ENCODE data around the gene IER3IP1. TPM values are rescaled to one million over a fixed set of nuclear protein-coding genes. Genes with fewer than 3 reads are reported as not detected.
"Not testable (repeated sequence)": the region's sequence is repeated elsewhere in the genome, so short reads cannot be mapped to it uniquely, and the experiment has no call there.

Gene IER3IP1
- total and polyA plus RNA-seq, 2 of the 13 experiments (the other 11 are each of a cell fraction or from before 2014, with no cell fraction given), result 18.7 to 26.1 TPM

DNA sequence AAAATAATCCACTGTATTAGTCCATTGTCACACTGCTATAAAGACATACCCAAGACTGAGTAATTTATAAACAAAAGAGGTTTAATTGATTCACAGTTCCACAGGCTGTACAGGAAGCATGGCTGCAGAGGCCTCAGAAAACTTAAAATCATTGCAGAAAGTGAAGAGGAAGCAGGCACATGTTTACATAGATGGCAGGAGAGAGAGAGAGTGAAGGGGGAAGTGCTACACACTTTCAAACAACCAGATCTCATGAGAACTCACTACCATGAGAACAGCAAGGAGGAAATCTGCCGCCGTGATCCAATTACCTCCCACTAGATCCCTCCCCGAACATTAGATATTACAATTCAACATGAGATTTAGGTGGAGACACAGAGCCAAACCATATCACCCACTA lies 19.8 kb upstream of the IER3IP1 start:
- H3K79me2 ChIP-seq (ENCODE audit: insufficient read depth, low read length); in situ Hi-C loops (cut with HindIII; ENCODE audit: extremely low pct_ligation_motif_present, low pct_unique_long_range_greater_than_20kb); H3K9ac ChIP-seq (ENCODE audit: insufficient read depth, low read depth, low read length); H3K4me2 ChIP-seq (ENCODE audit: low read depth, low read length); BruUV-seq (replicated peaks); intact Hi-C loops (cut with micrococcal nuclease; ENCODE audit: unreplicated experiment); H3K36me3 ChIP-seq (replicated peaks in 1 of 2; ENCODE audit: control insufficient read depth in 1 of 2, insufficient read depth in 2 of 2, low read length in 2 of 2); H4K20me1 ChIP-seq (ENCODE audit: insufficient read depth, low read length); H3K9me3 ChIP-seq (ENCODE audit: low read length); FAIRE-seq; DNase-seq (ENCODE audit: low spot score); CTCF ChIA-PET (ENCODE audit: low intra/inter-chr PET ratio, low total read pairs); H3K4me1 ChIP-seq (ENCODE audit: insufficient read depth, low read length); H3K27ac ChIP-seq (ENCODE audit: extremely low read length, insufficient read depth, low read length); H3K4me3 ChIP-seq (replicated peaks in 1 of 3; ENCODE audit: insufficient read depth in 1 of 3, low read depth in 2 of 3, low read length in 3 of 3); POLR2A ChIA-PET; H3K27me3 ChIP-seq (ENCODE audit: control insufficient read depth in 1 of 2, insufficient read depth in 2 of 2, low read length in 2 of 2); ATAC-seq; H2AFZ ChIP-seq (ENCODE audit: low read length): not testable (repeated sequence)
- 78% methylated on average over 3 of the region's 3 CpGs for WGBS (ENCODE audit: low lambda C conversion rate)

DNA sequence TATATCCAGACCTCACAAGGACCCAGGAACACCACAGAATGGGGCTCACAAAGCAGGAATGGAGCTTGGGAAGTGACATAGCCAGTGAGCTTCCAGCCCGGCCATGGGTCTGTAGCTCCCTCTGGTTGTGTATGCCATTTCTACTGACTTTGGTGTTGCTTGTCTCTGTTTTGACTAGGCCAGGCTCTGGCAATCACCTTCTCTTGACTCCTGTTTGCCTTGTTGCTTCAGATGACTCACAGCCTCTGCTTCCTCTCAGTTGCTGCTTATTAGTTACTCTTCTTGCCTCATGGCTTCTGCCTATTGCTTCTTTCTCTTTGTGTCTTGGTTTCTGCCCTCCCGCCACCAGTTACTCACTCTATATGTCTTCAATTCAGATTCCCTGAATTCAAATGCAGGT lies 15.8 kb upstream of the IER3IP1 start:
- Histone ChIP-seq H3K4me2 (ENCODE audit: low read depth, low read length) (no peak overlapping the region), H2AFZ (ENCODE audit: low read length) (no peak overlapping the region), H3K27me3 (ENCODE audit: control insufficient read depth in 1 of 2, insufficient read depth in 2 of 2, low read length in 2 of 2) (peaks cover 0 to 10% of the 10 kb centered on the region in 2 experiments; a peak in 1 of 5 replicates), H3K9ac (ENCODE audit: insufficient read depth, low read depth, low read length) (no peak overlapping the region), H3K4me3 (replicated peaks in 1 of 3; ENCODE audit: insufficient read depth in 1 of 3, low read depth in 2 of 3, low read length in 3 of 3) (no peak overlapping the region), H3K9me3 (ENCODE audit: low read length) (no peaks in the 10 kb centered on the region), H3K36me3 (replicated peaks in 1 of 2; ENCODE audit: control insufficient read depth in 1 of 2, insufficient read depth in 2 of 2, low read length in 2 of 2) (no peaks in the 10 kb centered on the region), H3K79me2 (ENCODE audit: insufficient read depth, low read length) (no peaks in the 10 kb centered on the region), H4K20me1 (ENCODE audit: insufficient read depth, low read length) (no peaks in the 10 kb centered on the region), H3K27ac (ENCODE audit: extremely low read length, insufficient read depth, low read length) (no peak overlapping the region), H3K4me1 (ENCODE audit: insufficient read depth, low read length) (no peaks in the 10 kb centered on the region)
- FAIRE-seq (no peak), ATAC-seq (peak; percentile 81), DNase-seq (ENCODE audit: low spot score) (peak; percentile 32)
- WGBS (ENCODE audit: low lambda C conversion rate), result 47% methylated on average over 2 of the region's 2 CpGs
- intact Hi-C loops (cut with micrococcal nuclease; ENCODE audit: unreplicated experiment) (no loop called here), in situ Hi-C loops (cut with HindIII; ENCODE audit: extremely low pct_ligation_motif_present, low pct_unique_long_range_greater_than_20kb) (no loop called here)
- peak; percentile 27; the same call in 1 of the 2 replicates for TF ChIP-seq STAG1 (CRISPR knock-in tag; IDR thresholded peaks at IDR 0.05)
- peak; percentile 69 for TF ChIP-seq FOSL2 (CRISPR knock-in tag; IDR thresholded peaks at IDR 0.05)
- no peak for TF ChIP-seq ZNF652 (CRISPR knock-in tag; IDR thresholded peaks at IDR 0.05; ENCODE audit: borderline replicate concordance, low read depth)
- TF ChIP-seq, protein P1, sequence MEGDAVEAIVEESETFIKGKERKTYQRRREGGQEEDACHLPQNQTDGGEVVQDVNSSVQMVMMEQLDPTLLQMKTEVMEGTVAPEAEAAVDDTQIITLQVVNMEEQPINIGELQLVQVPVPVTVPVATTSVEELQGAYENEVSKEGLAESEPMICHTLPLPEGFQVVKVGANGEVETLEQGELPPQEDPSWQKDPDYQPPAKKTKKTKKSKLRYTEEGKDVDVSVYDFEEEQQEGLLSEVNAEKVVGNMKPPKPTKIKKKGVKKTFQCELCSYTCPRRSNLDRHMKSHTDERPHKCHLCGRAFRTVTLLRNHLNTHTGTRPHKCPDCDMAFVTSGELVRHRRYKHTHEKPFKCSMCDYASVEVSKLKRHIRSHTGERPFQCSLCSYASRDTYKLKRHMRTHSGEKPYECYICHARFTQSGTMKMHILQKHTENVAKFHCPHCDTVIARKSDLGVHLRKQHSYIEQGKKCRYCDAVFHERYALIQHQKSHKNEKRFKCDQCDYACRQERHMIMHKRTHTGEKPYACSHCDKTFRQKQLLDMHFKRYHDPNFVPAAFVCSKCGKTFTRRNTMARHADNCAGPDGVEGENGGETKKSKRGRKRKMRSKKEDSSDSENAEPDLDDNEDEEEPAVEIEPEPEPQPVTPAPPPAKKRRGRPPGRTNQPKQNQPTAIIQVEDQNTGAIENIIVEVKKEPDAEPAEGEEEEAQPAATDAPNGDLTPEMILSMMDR (CRISPR knock-in tag; IDR thresholded peaks at IDR 0.05), result peak; percentile 27
- ChIA-PET POLR2A (no interaction called here), CTCF (ENCODE audit: low intra/inter-chr PET ratio, low total read pairs) (no interaction called here)
- BruUV-seq (replicated peaks), result no TSS peak
